Measurements from ENCODE around the gene TPI1.

TPI1 gene

DNA sequence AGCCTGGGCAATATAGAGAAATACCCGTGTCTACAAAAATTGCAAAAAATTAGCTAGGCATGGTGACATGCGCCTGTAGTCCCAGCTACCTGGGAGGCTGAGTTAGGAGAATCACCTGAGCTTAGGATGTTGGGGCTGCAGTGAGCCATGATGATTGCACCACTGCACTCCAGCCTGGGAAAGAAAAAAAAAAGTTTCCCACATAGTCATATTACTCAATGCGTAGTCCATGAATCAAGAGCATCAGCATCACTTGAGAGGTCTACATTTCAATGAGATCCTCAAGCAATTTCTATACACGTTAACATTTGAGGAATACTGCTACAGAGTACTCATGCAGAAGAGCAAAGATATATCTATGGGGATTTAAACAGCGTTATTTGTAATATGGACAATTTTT lies 32.1 kb downstream of the TPI1 start:
- TF ChIP-seq FOXP2 (optimal IDR thresholded peaks at IDR 0.05; ENCODE audit: borderline replicate concordance, extremely low read depth, extremely low read length, insufficient read depth) (no peak), TAF1 (IDR thresholded peaks at IDR 0.05; ENCODE audit: borderline replicate concordance, insufficient read depth, low read length) (no peak), POLR2AphosphoS5 (IDR thresholded peaks at IDR 0.05; ENCODE audit: low read depth, low read length) (no peak), SIN3A (IDR thresholded peaks at IDR 0.05; ENCODE audit: borderline replicate concordance, insufficient read depth, low read length) (no peak), REST (IDR thresholded peaks at IDR 0.05; ENCODE audit: insufficient read depth in 1 of 2, low read depth in 2 of 2, low read length in 2 of 2) (no peak)

DNA sequence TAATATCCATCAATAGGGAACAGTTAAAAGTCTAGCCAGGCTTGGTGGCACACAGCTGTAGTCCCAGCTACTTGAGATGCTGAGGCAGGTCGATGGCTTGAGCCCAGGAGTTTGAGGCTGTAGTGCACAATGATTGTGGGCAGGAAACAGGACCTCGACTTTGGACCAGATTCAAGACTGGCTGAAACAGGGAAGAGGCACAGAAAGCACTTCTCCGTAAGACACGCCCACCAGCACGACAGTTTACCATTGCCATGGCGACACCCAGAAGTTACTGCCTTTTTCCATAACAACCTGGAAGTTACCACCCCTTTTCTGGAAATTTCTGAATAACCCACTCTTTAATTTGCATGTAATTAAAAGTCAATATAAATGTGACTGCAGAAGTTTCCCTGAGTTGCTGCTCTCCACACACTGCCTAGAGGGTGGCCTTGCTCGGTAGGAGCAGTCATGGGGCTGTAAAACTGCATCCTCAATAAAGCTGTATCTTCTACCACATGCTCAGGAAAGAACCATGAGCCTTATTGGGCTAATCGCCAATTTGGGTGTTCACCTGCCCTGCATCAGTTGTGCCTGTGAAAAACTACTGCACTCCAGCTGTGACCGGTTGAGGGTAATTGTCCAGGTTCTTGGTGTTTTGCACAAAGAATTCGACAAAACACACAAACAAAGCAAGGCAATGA lies 32.6 kb downstream of the TPI1 start:
- TF ChIP-seq SIN3A (IDR thresholded peaks at IDR 0.05; ENCODE audit: borderline replicate concordance, insufficient read depth, low read length): no peak
- no peak for TF ChIP-seq POLR2AphosphoS5 (IDR thresholded peaks at IDR 0.05; ENCODE audit: low read depth, low read length)
- TF ChIP-seq TAF1 (IDR thresholded peaks at IDR 0.05; ENCODE audit: borderline replicate concordance, insufficient read depth, low read length): no peak
- TF ChIP-seq REST (IDR thresholded peaks at IDR 0.05; ENCODE audit: insufficient read depth in 1 of 2, low read depth in 2 of 2, low read length in 2 of 2): no peak
- no peak for TF ChIP-seq FOXP2 (optimal IDR thresholded peaks at IDR 0.05; ENCODE audit: borderline replicate concordance, extremely low read depth, extremely low read length, insufficient read depth)

GRCh38 chr12:6902448-6902847 lies 35.1 kb downstream of the TPI1 start:
- no peak for TF ChIP-seq POLR2AphosphoS5 (IDR thresholded peaks at IDR 0.05; ENCODE audit: low read depth, low read length)
- TF ChIP-seq REST (IDR thresholded peaks at IDR 0.05; ENCODE audit: insufficient read depth in 1 of 2, low read depth in 2 of 2, low read length in 2 of 2): no peak
- TF ChIP-seq TAF1 (IDR thresholded peaks at IDR 0.05; ENCODE audit: borderline replicate concordance, insufficient read depth, low read length): no peak
- TF ChIP-seq FOXP2 (optimal IDR thresholded peaks at IDR 0.05; ENCODE audit: borderline replicate concordance, extremely low read depth, extremely low read length, insufficient read depth): no peak
- TF ChIP-seq SIN3A (IDR thresholded peaks at IDR 0.05; ENCODE audit: borderline replicate concordance, insufficient read depth, low read length): no peak

DNA sequence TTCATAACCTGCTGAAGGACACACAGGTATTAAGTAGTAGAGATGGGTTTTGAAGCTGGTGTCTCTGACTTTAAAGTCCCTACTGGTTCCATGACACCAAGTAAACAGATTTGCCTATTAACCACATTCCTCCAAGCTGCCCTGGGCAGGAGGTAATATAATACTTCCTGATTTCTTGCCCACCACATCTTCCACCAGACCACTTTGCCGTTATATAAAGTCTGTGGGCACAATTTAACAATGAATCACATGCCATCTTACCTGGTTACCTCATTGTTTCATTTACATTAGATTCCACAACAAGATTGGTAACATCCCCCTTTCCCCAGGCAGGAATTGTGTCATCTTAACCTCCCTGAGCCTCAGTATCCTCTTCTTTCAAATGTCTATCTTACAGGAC lies 36.4 kb downstream of the TPI1 start:
- TF ChIP-seq FOXP2 (optimal IDR thresholded peaks at IDR 0.05; ENCODE audit: borderline replicate concordance, extremely low read depth, extremely low read length, insufficient read depth): no peak

GRCh38 chr12:6904280-6905276 lies 37.2 kb downstream of the TPI1 start, which contains the start of gene LRRC23:
Gene LRRC23 (plus strand): TSS chr12:6904822. CDS start chr12:6905634, 812 bp downstream.
- TF ChIP-seq POLR2AphosphoS5 (IDR thresholded peaks at IDR 0.05; ENCODE audit: low read depth, low read length) (no peak), REST (IDR thresholded peaks at IDR 0.05; ENCODE audit: insufficient read depth in 1 of 2, low read depth in 2 of 2, low read length in 2 of 2) (no peak), TAF1 (IDR thresholded peaks at IDR 0.05; ENCODE audit: borderline replicate concordance, insufficient read depth, low read length) (no peak), SIN3A (IDR thresholded peaks at IDR 0.05; ENCODE audit: borderline replicate concordance, insufficient read depth, low read length) (no peak), FOXP2 (optimal IDR thresholded peaks at IDR 0.05; ENCODE audit: borderline replicate concordance, extremely low read depth, extremely low read length, insufficient read depth) (no peak)

Data from PFSK-1 (cell line).